ENCODE data around the gene NEK4.

Gene NEK4

GRCh38 chr3:52784931-52785590, 14.3 kb upstream of the NEK4 start:
- H3K4me3 ChIP-seq (ENCODE audit: low read depth, low read length) = no peak overlapping the region
- no peak for DNase-seq (ENCODE audit: low read depth)
- TF ChIP-seq CTCF (IDR thresholded peaks at IDR 0.05; ENCODE audit: insufficient read depth, low read depth, low read length, missing control alignments) = no peak

- DNase-seq (ENCODE audit: low read depth) = no peak
- no peak overlapping the region for H3K4me3 ChIP-seq (ENCODE audit: low read depth, low read length)
- no peak for TF ChIP-seq CTCF (IDR thresholded peaks at IDR 0.05; ENCODE audit: insufficient read depth, low read depth, low read length, missing control alignments)
Measured at GRCh38 chr3:52784021-52784621, 13.4 kb upstream of the NEK4 start.

- TF ChIP-seq CTCF (IDR thresholded peaks at IDR 0.05; ENCODE audit: insufficient read depth, low read depth, low read length, missing control alignments) = no peak
- H3K4me3 ChIP-seq (ENCODE audit: low read depth, low read length) = no peak overlapping the region
- no peak for DNase-seq (ENCODE audit: low read depth)
Measured at GRCh38 chr3:52783211-52783555, 12.4 kb upstream of the NEK4 start.

- H3K4me3 ChIP-seq (ENCODE audit: low read depth, low read length) = no peak overlapping the region
- no peak for TF ChIP-seq CTCF (IDR thresholded peaks at IDR 0.05; ENCODE audit: insufficient read depth, low read depth, low read length, missing control alignments)
- DNase-seq (ENCODE audit: low read depth) = no peak
Measured at GRCh38 chr3:52782412-52783210, 11.9 kb upstream of the NEK4 start.

GRCh38 chr3:52781741-52782140, 11.0 kb upstream of the NEK4 start:
- no peak for TF ChIP-seq CTCF (IDR thresholded peaks at IDR 0.05; ENCODE audit: insufficient read depth, low read depth, low read length, missing control alignments)
- peak; percentile 35 for DNase-seq (ENCODE audit: low read depth)
- no peak overlapping the region for H3K4me3 ChIP-seq (ENCODE audit: low read depth, low read length)

- no peak for TF ChIP-seq CTCF (IDR thresholded peaks at IDR 0.05; ENCODE audit: insufficient read depth, low read depth, low read length, missing control alignments)
- no peak for DNase-seq (ENCODE audit: low read depth)
- H3K4me3 ChIP-seq (ENCODE audit: low read depth, low read length) = no peak overlapping the region
Measured at GRCh38 chr3:52779837-52780585, 9.3 kb upstream of the NEK4 start.

Data from GM12865 (cell line).